ENCODE measurements around the gene GRK5. TPM values are rescaled to one million over a fixed set of nuclear protein-coding genes. Genes with fewer than 3 reads are reported as not detected.

The GRK5 gene
- polyA plus RNA-seq, 1 donor from 2014 or later: 34.9 TPM

- TF ChIP-seq MXI1 (conservative IDR thresholded peaks at IDR 0.05; ENCODE audit: poor library complexity, severe bottlenecking): no peak
Observed at GRCh38 chr10:119286983-119287633, 79.7 kb downstream of the GRK5 start (continued).

- no peaks in the 10 kb centered on the region for H3K79me2 ChIP-seq (replicated peaks; ENCODE audit: insufficient read depth, low read length)
- H3K27me3 ChIP-seq (ENCODE audit: insufficient read depth, low read depth, low read length): no peaks in the 10 kb centered on the region
- no peak overlapping the region for H3K27ac ChIP-seq (ENCODE audit: low read length)
- H3K9me2 ChIP-seq (ENCODE audit: insufficient read depth, low read length): no peaks in the 10 kb centered on the region
- no peaks in the 10 kb centered on the region for H3K36me3 ChIP-seq (ENCODE audit: insufficient read depth, low read length)
- H4K20me1 ChIP-seq (ENCODE audit: insufficient read depth): no peaks in the 10 kb centered on the region
- no peak overlapping the region for H2AFZ ChIP-seq (ENCODE audit: low read depth, low read length)
- H3K4me2 ChIP-seq (ENCODE audit: low read length): no peak overlapping the region
- no peak overlapping the region for H3K4me3 ChIP-seq (ENCODE audit: low read length)
- H3F3A ChIP-seq (ENCODE audit: insufficient read depth, low read length, poor library complexity, severe bottlenecking): no peaks in the 10 kb centered on the region
- H3K9ac ChIP-seq (ENCODE audit: low read length): no peak overlapping the region
- TF ChIP-seq RAD21 (conservative IDR thresholded peaks at IDR 0.05) (no peak), EZH2 (IDR thresholded peaks at IDR 0.05; ENCODE audit: borderline replicate concordance, insufficient read depth, low read length, poor library complexity, severe bottlenecking) (no peak), CTCF (IDR thresholded peaks at IDR 0.05; ENCODE audit: poor library complexity, severe bottlenecking) (no peak), MXI1 (conservative IDR thresholded peaks at IDR 0.05; ENCODE audit: poor library complexity, severe bottlenecking) (no peak), SMC3 (conservative IDR thresholded peaks at IDR 0.05; ENCODE audit: poor library complexity) (no peak), POLR2AphosphoS5 (IDR thresholded peaks at IDR 0.05) (no peak), REST (IDR thresholded peaks at IDR 0.05; ENCODE audit: borderline replicate concordance) (no peak), TAF1 (IDR thresholded peaks at IDR 0.05; ENCODE audit: low read depth) (no peak), EP300 (conservative IDR thresholded peaks at IDR 0.05; ENCODE audit: poor library complexity, severe bottlenecking) (no peak)
- H3K9me3 ChIP-seq (ENCODE audit: low read length): no peaks in the 10 kb centered on the region
Observed at GRCh38 chr10:119288574-119289001, 81.2 kb downstream of the GRK5 start.

GRCh38 chr10:119289227-119289920 lies 82.0 kb downstream of the GRK5 start:
- no peak overlapping the region for H3K4me3 ChIP-seq (ENCODE audit: low read length)
- H3K27me3 ChIP-seq (ENCODE audit: insufficient read depth, low read depth, low read length): no peaks in the 10 kb centered on the region
- H3K9ac ChIP-seq (ENCODE audit: low read length): no peak overlapping the region
- H3K79me2 ChIP-seq (replicated peaks; ENCODE audit: insufficient read depth, low read length): no peaks in the 10 kb centered on the region
- no peak overlapping the region for H3K27ac ChIP-seq (ENCODE audit: low read length)
- H3F3A ChIP-seq (ENCODE audit: insufficient read depth, low read length, poor library complexity, severe bottlenecking): no peaks in the 10 kb centered on the region
- TF ChIP-seq TAF1 (IDR thresholded peaks at IDR 0.05; ENCODE audit: low read depth) (no peak), SMC3 (conservative IDR thresholded peaks at IDR 0.05; ENCODE audit: poor library complexity) (no peak), EZH2 (IDR thresholded peaks at IDR 0.05; ENCODE audit: borderline replicate concordance, insufficient read depth, low read length, poor library complexity, severe bottlenecking) (no peak), POLR2AphosphoS5 (IDR thresholded peaks at IDR 0.05) (no peak), REST (IDR thresholded peaks at IDR 0.05; ENCODE audit: borderline replicate concordance) (no peak), CTCF (IDR thresholded peaks at IDR 0.05; ENCODE audit: poor library complexity, severe bottlenecking) (no peak), MXI1 (conservative IDR thresholded peaks at IDR 0.05; ENCODE audit: poor library complexity, severe bottlenecking) (no peak)
- no peaks in the 10 kb centered on the region for H3K9me3 ChIP-seq (ENCODE audit: low read length)
- H3K4me2 ChIP-seq (ENCODE audit: low read length): no peak overlapping the region
- no peak overlapping the region for H2AFZ ChIP-seq (ENCODE audit: low read depth, low read length)
- no peaks in the 10 kb centered on the region for H3K36me3 ChIP-seq (ENCODE audit: insufficient read depth, low read length)
- no peaks in the 10 kb centered on the region for H4K20me1 ChIP-seq (ENCODE audit: insufficient read depth)
- H3K9me2 ChIP-seq (ENCODE audit: insufficient read depth, low read length): no peaks in the 10 kb centered on the region
